Measurements from ENCODE around the gene SUPT4H1. TPM values are rescaled to one million over a fixed set of nuclear protein-coding genes. Genes with fewer than 3 reads are reported as not detected.

Gene SUPT4H1
- total RNA-seq (2021; ENCODE audit: unreplicated experiment) (53.8 TPM), Bru-seq, nascent RNA (percentile 79 among the genes with signal in this experiment), BruChase-seq, experiment 1, labeled RNA remaining after a 2-hour chase (percentile 91 among the genes with signal in this experiment), BruChase-seq, experiment 2, labeled RNA remaining after a 6-hour chase (percentile 96 among the genes with signal in this experiment)
- 76.4 TPM for polyA plus RNA-seq (2012; ENCODE audit: insufficient read length)
- long read RNA-seq, transcript SUPT4H1-201 (5 exons, 1,489 nt), result major isoform, 6 of 8 reads
- long read RNA-seq, partial matches to known transcripts, result 1 of 8 reads
- long read RNA-seq, other reads (novel, unspliced or antisense), result 1 of 8 reads

GRCh38 chr17:58351831-58352595, at the start of gene SUPT4H1:
TSS of gene SUPT4H1 (minus strand) at chr17:58352201. CDS start at chr17:58352135, 66 bp downstream.
- in situ Hi-C loops (cut with HindIII; ENCODE audit: low pct_unique_long_range_greater_than_20kb, low sequenced_read_pairs), result no loop called here
- ChIA-PET POLR2A (interaction anchor here (0.6 kb wide), 1 partner anchor 1245 kb away, joined by 10 read pairs; no protein-coding TSS in a partner anchor), CTCF (interaction anchor here (1.0 kb wide), 1 partner anchor 35 kb away, joined by 4 read pairs; no protein-coding TSS in a partner anchor)
- Histone ChIP-seq H3K27me3 (ENCODE audit: control insufficient read depth, insufficient read depth, low read length) (no peaks in the 10 kb centered on the region), H3K9me3 (ENCODE audit: control insufficient read depth, insufficient read depth, low read depth, low read length) (no peaks in the 10 kb centered on the region), H3K27ac (ENCODE audit: low read length) (peak within 1 kb of the TSS; percentile 93), H3K4me3 (ENCODE audit: low read depth in 2 of 2, low read length in 2 of 2) (peak within 1 kb of the TSS; percentile 98 to 99), H3K36me3 (ENCODE audit: control insufficient read depth, insufficient read depth, low read length) (peaks cover 21% of the 10 kb centered on the region), H3K4me1 (ENCODE audit: control insufficient read depth, insufficient read depth, low read length) (peaks cover 10% of the 10 kb centered on the region)
- DNase-seq (ENCODE audit: low read depth, low spot score), result peak; percentile 20
- peak; percentile 99 for ATAC-seq
- intact Hi-C loops (cut with micrococcal nuclease; ENCODE audit: unreplicated experiment), result no loop called here
- TF ChIP-seq TCF7L2 (IDR thresholded peaks at IDR 0.05; ENCODE audit: low read depth, low read length) (peak; percentile 99), REST (IDR thresholded peaks at IDR 0.05; ENCODE audit: insufficient read depth in 1 of 2, low read depth in 2 of 2, low read length in 1 of 2) (no peak), POLR2AphosphoS5 (IDR thresholded peaks at IDR 0.05; ENCODE audit: low read depth, low read length) (peak; percentile 91), SIN3A (IDR thresholded peaks at IDR 0.05; ENCODE audit: borderline replicate concordance, insufficient read depth, low read depth, low read length) (no peak; the same call in 1 of the 2 replicates)
- no TSS peak for BruUV-seq (replicated peaks)

- in situ Hi-C loops (cut with HindIII; ENCODE audit: low pct_unique_long_range_greater_than_20kb, low sequenced_read_pairs), result no loop called here
- no peak overlapping the region for H3K27ac ChIP-seq (ENCODE audit: low read length)
- ChIA-PET CTCF (no interaction called here), POLR2A (no interaction called here)
- no peaks in the 10 kb centered on the region for H3K36me3 ChIP-seq (ENCODE audit: control insufficient read depth, insufficient read depth, low read length)
- DNase-seq (ENCODE audit: low read depth, low spot score) (no peak), ATAC-seq (no peak)
- no peak overlapping the region for H3K4me3 ChIP-seq (ENCODE audit: low read depth in 2 of 2, low read length in 2 of 2)
- H3K9me3 ChIP-seq (ENCODE audit: control insufficient read depth, insufficient read depth, low read depth, low read length), result no peaks in the 10 kb centered on the region
- no peaks in the 10 kb centered on the region for H3K27me3 ChIP-seq (ENCODE audit: control insufficient read depth, insufficient read depth, low read length)
- no TSS peak for BruUV-seq (replicated peaks)
- no peak for TF ChIP-seq REST (IDR thresholded peaks at IDR 0.05; ENCODE audit: insufficient read depth in 1 of 2, low read depth in 2 of 2, low read length in 1 of 2)
- no peak for TF ChIP-seq TCF7L2 (IDR thresholded peaks at IDR 0.05; ENCODE audit: low read depth, low read length)
- no peak for TF ChIP-seq SIN3A (IDR thresholded peaks at IDR 0.05; ENCODE audit: borderline replicate concordance, insufficient read depth, low read depth, low read length)
- no peak for TF ChIP-seq CTCF (IDR thresholded peaks at IDR 0.05)
- TF ChIP-seq POLR2AphosphoS5 (IDR thresholded peaks at IDR 0.05; ENCODE audit: low read depth, low read length), result no peak
- intact Hi-C loops (cut with micrococcal nuclease; ENCODE audit: unreplicated experiment), result no loop called here
- no peaks in the 10 kb centered on the region; the same call in 1 of the 2 replicates for H3K4me1 ChIP-seq (ENCODE audit: control insufficient read depth, insufficient read depth, low read length)
These were observed 49.3 kb upstream of the SUPT4H1 start for GRCh38 chr17:58401287-58401686.

All from Panc1 (cell line).